Subcutaneous abdominal adipose tissue (tissue), 5 donors: ENCODE measurements around the gene SLC7A14.

Experiments used
- H3K27ac ChIP-seq: one replicate; pipeline ENCODE4 v1.7.0; 2013; ENCODE audit warnings: low read depth, mild to moderate bottlenecking, inconsistent platforms, low read length, moderate library complexity
- H3K27me3 ChIP-seq, 5 donors: one replicate each; pipeline ENCODE4 v1.7.0; 2013; ENCODE audit warnings: low read length in 5 of 5, inconsistent platforms in 1 of 5; ENCODE audit not compliant: control insufficient read depth in 5 of 5, insufficient read depth in 4 of 5
- H3K36me3 ChIP-seq, 5 donors: one replicate each; pipeline ENCODE4 v1.7.0; 2013; ENCODE audit warnings: low read length in 5 of 5; ENCODE audit not compliant: control insufficient read depth in 5 of 5, insufficient read depth in 5 of 5
- H3K4me1 ChIP-seq, 5 donors: one replicate each; pipeline ENCODE4 v1.7.0; 2013; ENCODE audit warnings: low read length in 5 of 5, mild to moderate bottlenecking in 3 of 5, moderate library complexity in 1 of 5; ENCODE audit not compliant: control insufficient read depth in 5 of 5, insufficient read depth in 5 of 5
- H3K4me3 ChIP-seq, 5 donors: one replicate each; pipeline ENCODE4 v1.7.0; 2013; ENCODE audit warnings: low read length in 5 of 5, low read depth in 1 of 5
- H3K9ac ChIP-seq, 5 donors: one replicate each; pipeline ENCODE4 v1.7.0; 2013; ENCODE audit warnings: low read length in 5 of 5, mild to moderate bottlenecking in 4 of 5, moderate library complexity in 3 of 5
- H3K9me3 ChIP-seq, 5 donors: one replicate each; pipeline ENCODE4 v1.7.0; 2013; ENCODE audit warnings: low read length in 5 of 5; ENCODE audit not compliant: control insufficient read depth in 5 of 5
- donor health status: healthy.
- donor health status: healthy.
- donor health status: healthy.
- donor health status: healthy.
- donor health status: healthy.

SLC7A14 gene

GRCh38 chr3:170565495-170565894, 20.4 kb downstream of the SLC7A14 start:
- H3K9ac ChIP-seq = no peak overlapping the region
- peaks cover 0 to 4% (median 0%) of the 10 kb centered on the region in 5 donors for H3K4me1 ChIP-seq
- H3K4me3 ChIP-seq = no peak overlapping the region
- H3K27ac ChIP-seq = no peak overlapping the region
- H3K36me3 ChIP-seq = no peaks in the 10 kb centered on the region
- no peaks in the 10 kb centered on the region for H3K27me3 ChIP-seq
- peaks cover 0 to 2% (median 0%) of the 10 kb centered on the region in 5 donors for H3K9me3 ChIP-seq

GRCh38 chr3:170564664-170565063, 21.2 kb downstream of the SLC7A14 start:
- Histone ChIP-seq H3K4me3 (no peak overlapping the region), H3K27ac (no peak overlapping the region), H3K36me3 (no peaks in the 10 kb centered on the region), H3K27me3 (no peaks in the 10 kb centered on the region), H3K9me3 (peaks cover 0 to 2% (median 0%) of the 10 kb centered on the region in 5 donors), H3K4me1 (peaks cover 0 to 4% (median 0%) of the 10 kb centered on the region in 5 donors), H3K9ac (no peak overlapping the region)

DNA sequence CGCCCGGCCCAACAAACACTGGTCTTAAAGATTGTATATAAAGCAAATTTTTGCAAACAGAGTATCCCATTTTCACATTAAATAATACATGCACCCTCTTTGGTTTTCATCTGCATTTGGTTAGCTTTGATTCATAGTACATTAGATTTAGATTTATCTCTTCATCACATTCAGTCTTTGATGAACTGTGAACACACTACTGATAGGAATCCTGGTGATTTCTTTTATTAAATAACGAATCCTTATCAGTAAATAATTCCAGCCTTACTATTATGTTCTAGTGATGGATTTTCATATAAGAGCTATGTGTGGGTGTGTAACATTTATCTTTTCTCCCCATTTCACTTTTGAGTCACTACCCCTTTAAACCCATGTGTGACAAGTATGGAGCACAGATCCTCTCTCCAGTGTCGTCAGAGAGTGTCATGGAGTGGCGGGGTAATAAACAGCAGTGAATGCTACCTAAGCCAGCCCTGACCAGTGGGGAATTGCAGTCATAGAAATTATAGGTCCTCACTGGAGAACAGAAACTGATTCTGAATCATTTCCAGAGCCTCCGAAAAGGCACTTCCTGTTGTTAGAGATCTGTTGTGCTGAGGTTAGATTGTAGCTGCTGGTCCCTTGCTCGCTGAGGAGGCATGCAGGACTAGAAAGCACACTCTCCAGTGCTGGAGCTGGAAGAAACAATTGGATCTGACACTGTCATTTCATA, 22.0 kb downstream of the SLC7A14 start:
- Histone ChIP-seq H3K4me3 (peak overlapping the region in 1 of 5 donors; percentile 13), H3K27ac (no peak overlapping the region), H3K9ac (no peak overlapping the region), H3K4me1 (peaks cover 0 to 4% (median 0%) of the 10 kb centered on the region in 5 donors), H3K36me3 (no peaks in the 10 kb centered on the region), H3K9me3 (peaks cover 0 to 2% (median 0%) of the 10 kb centered on the region in 5 donors), H3K27me3 (no peaks in the 10 kb centered on the region)

- Histone ChIP-seq H3K4me3 (no peak overlapping the region), H3K27ac (no peak overlapping the region), H3K27me3 (no peaks in the 10 kb centered on the region), H3K36me3 (no peaks in the 10 kb centered on the region), H3K9me3 (peaks cover 0 to 2% (median 0%) of the 10 kb centered on the region in 5 donors), H3K9ac (no peak overlapping the region), H3K4me1 (peaks cover 0 to 4% (median 0%) of the 10 kb centered on the region in 5 donors)
Observed at GRCh38 chr3:170562080-170562479, 23.8 kb downstream of the SLC7A14 start.

DNA sequence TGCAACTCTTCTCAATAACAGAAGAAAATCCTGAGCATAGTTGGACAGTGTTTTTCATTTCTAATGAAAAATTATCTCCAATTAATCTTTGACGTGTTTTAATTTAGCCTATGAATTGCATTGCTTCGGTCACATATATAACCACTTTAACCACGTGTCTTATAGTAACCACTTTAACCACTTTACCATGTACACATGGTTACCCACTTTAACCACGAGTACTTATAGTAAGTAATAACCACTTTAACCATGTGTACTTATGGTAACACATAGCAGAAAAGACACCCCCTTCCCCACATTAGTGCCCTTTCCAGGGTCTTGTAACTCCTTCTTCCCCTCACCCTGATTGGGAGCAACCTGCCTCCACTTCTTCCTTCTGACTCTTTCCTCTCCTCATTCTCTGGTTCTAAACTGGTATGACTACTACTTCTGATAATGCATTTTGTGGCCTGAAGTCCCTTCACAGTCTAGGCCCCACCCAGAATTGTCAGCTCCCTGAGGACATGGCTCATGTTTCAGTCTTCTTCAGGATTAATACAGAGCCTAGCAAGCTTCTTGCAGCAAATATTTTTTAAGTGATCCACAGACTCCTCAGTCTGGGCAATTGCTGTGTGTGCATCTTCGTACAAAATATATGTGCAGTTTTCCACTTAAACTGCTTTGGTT, 25.0 kb downstream of the SLC7A14 start:
- H3K27ac ChIP-seq = no peak overlapping the region
- H3K36me3 ChIP-seq = no peaks in the 10 kb centered on the region
- H3K27me3 ChIP-seq = no peaks in the 10 kb centered on the region
- H3K9me3 ChIP-seq = peaks cover 0 to 2% (median 0%) of the 10 kb centered on the region in 5 donors
- H3K4me1 ChIP-seq = peaks cover 0 to 4% (median 0%) of the 10 kb centered on the region in 5 donors
- no peak overlapping the region for H3K4me3 ChIP-seq
- no peak overlapping the region for H3K9ac ChIP-seq

- H3K27me3 ChIP-seq = no peaks in the 10 kb centered on the region
- H3K36me3 ChIP-seq = no peaks in the 10 kb centered on the region
- peaks cover 0 to 4% (median 0%) of the 10 kb centered on the region in 5 donors for H3K4me1 ChIP-seq
- H3K27ac ChIP-seq = no peak overlapping the region
- H3K4me3 ChIP-seq = no peak overlapping the region
- no peak overlapping the region for H3K9ac ChIP-seq
- H3K9me3 ChIP-seq = peaks cover 0 to 2% (median 0%) of the 10 kb centered on the region in 5 donors
Observed at GRCh38 chr3:170560296-170560695, 25.6 kb downstream of the SLC7A14 start.

GRCh38 chr3:170558427-170558826, 27.4 kb downstream of the SLC7A14 start:
- no peaks in the 10 kb centered on the region for H3K36me3 ChIP-seq
- H3K9me3 ChIP-seq = peaks cover 0 to 2% (median 0%) of the 10 kb centered on the region in 5 donors
- H3K27ac ChIP-seq = no peak overlapping the region
- H3K4me1 ChIP-seq = no peaks in the 10 kb centered on the region
- H3K4me3 ChIP-seq = no peak overlapping the region
- no peak overlapping the region for H3K9ac ChIP-seq
- H3K27me3 ChIP-seq = no peaks in the 10 kb centered on the region

- H3K9me3 ChIP-seq = no peaks in the 10 kb centered on the region
- no peaks in the 10 kb centered on the region for H3K27me3 ChIP-seq
- no peak overlapping the region for H3K4me3 ChIP-seq
- no peak overlapping the region for H3K9ac ChIP-seq
- no peak overlapping the region for H3K27ac ChIP-seq
- H3K4me1 ChIP-seq = no peaks in the 10 kb centered on the region
- no peaks in the 10 kb centered on the region for H3K36me3 ChIP-seq
Observed at GRCh38 chr3:170555329-170555728, 30.5 kb downstream of the SLC7A14 start.

GRCh38 chr3:170553788-170554757, 31.8 kb downstream of the SLC7A14 start:
- no peaks in the 10 kb centered on the region for H3K27me3 ChIP-seq
- no peaks in the 10 kb centered on the region for H3K36me3 ChIP-seq
- no peaks in the 10 kb centered on the region for H3K4me1 ChIP-seq
- no peak overlapping the region for H3K4me3 ChIP-seq
- no peak overlapping the region for H3K27ac ChIP-seq
- H3K9ac ChIP-seq = no peak overlapping the region
- H3K9me3 ChIP-seq = no peaks in the 10 kb centered on the region
